HG03280 (cell line): ENCODE results near the gene TMEM61.
A peak's percentile ranks its signal among the peaks of the same experiment; 100 is the strongest.
"Not testable (repeated sequence)": the region's sequence is repeated elsewhere in the genome, so short reads cannot be mapped to it uniquely, and the experiment has no call there.

ENCODE experiments used
- ATAC-seq: cut with Tn5 transposase; IDR thresholded peaks from one replicate; pipeline ENCODE4 v1.9.1; 2021; ENCODE audit warnings: mild to moderate bottlenecking, moderate library complexity; ENCODE audit not compliant: unreplicated experiment

The TMEM61 gene

DNA sequence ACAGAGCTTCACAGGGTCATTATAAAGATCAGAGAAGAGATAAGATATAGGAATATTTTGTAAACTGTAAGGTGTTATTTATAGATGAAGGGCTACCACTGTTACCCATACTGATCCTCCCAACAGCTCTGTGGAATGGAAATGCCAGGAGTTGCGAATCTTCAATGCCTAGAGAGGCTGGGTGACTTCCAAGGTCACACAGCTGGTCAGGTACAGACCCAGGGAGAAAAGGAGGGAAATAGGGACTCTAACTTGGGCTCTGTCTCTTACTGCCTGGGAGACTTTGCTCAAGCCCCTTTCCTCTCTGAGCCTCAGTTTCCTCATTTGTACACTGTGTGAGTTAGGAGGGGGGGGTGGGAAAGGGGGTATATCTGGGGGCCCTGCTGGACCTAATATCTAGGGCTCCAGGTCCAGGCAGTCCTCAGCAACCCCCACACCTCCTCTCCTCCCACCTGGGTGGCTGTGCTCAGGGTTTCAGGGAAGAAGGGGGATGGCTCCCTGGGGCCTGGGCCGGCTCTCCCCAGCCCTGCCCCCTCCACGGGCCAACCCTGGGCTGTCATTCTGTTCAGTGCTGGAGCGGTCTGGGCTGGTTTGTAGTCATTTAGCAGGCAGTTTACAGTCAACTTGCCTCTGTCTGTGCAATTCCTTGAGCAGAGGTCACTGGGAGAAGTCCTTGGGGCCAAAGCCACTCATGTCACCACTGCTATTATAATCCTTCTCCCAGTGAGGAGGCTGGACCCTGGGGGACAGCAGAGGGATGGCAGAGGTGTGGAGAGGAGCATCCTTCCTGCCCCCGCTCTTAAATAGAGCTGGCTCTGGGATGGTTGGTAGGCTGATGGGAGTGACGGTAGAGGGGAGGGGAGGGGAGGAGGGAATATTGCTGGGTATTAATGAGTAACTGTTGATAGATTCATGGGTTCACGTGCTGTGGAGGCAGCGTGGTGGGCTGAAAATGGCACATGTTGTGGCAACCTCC lies 20.0 kb downstream of the TMEM61 start:
- ATAC-seq = no peak

DNA sequence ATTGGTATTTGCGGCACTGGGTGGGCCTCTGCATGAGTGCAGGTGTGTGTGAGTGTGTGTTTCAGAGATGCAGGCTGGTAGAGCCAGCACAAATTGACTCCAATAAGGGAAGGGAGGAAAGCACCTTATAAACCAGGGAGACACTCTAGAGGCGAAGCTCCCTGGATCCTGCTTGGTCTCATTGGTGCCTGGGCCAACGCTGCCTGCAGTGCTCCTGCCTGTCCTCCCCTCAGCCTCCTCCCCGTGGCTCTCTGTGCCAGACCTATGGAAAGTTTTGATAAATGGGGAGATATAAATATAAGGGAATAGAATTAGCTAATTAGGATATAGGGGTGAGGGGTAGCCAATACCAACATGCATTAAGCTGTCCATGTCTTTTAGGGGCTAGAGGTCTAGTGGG lies 20.9 kb downstream of the TMEM61 start:
- no peak for ATAC-seq

DNA sequence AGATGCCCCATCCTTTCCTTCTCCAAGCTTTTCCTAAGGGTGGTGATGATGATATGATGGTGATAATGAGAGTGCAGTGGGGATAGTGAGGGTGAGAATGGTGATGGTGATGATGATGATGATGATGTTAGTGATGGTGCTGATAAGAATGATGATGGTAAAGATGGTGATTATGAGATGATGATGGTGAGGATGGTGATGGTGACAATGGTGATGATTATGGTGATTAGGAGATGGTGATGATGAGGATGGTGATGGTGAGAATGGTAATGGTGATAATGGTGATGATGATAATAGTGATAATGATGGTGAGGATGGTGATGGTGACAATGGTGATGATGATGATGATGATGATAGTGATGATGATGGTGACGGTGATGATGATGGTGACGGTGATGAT lies 22.3 kb downstream of the TMEM61 start:
- no peak for ATAC-seq

DNA sequence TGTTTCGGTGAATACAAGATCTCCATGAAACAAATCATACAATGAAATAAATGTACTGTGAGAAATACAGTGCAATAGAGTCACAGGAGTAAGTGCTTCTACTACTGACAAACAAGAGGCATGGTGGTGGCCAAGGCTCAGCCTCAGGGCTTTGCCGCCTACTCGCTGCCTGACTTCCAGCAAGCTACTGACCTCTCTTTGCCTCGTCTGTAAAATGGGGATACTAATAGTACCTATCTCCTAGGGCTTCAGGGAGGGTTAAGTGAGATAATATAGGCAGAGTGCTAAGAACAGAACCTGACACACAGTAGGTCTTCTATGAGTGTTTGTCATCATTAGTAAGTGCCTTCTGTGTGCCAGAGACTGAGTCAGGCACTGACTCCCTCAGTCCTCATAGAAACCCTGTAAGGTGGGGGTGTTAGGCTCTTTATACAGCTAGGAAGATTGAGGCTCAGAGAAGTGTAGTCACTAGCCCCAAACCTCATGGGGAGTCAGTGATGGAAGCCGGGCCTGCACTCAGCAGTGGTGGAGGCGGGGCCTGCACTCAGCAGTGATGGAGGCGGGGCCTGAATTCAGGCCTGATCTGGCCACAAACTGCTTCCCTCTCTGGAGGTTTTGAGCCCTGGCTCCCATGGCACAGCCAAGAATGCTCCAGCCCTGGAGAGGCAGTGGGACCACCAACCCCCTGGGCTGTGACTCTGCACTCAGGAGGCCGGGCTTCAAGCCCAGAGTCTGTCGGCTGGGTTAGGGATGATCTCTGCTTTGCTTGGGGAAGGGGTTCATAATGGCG lies 25.1 kb downstream of the TMEM61 start:
- ATAC-seq = no peak

DNA sequence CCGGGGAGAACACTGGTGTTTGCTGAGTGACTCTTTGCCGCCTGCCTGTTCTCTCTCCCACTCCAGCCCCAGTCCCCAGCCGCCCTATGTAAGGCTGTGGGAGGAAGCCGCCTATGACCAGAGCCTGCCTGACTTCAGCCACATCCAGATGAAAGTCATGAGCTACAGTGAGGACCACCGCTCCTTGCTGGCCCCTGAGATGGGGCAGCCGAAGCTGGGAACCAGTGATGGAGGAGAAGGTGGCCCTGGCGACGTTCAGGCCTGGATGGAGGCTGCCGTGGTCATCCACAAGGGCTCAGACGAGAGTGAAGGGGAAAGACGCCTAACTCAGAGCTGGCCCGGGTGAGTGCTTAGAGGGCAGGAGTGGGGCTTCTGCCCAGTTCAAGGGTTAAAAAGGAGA lies 26.5 kb downstream of the TMEM61 start:
- ATAC-seq = no peak

DNA sequence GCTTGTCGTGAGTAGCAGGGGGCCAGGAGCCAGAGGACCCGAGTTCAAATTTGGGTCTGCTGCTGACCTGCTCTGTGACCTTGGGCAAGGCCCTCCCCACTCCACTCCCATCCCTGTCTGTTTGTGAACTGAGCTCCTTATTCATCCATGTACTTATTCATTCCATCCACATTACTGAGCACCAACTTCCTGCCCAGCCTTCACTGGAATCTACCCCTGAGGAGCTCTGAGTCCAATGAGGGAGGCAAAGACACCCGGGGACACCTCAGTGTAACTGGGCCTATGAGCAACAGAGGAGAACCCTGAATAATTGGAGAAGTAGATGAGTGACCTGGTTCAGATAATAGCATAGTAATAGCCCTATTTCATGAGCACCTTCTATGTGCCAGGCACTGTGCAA lies 27.2 kb downstream of the TMEM61 start:
- no peak for ATAC-seq

DNA sequence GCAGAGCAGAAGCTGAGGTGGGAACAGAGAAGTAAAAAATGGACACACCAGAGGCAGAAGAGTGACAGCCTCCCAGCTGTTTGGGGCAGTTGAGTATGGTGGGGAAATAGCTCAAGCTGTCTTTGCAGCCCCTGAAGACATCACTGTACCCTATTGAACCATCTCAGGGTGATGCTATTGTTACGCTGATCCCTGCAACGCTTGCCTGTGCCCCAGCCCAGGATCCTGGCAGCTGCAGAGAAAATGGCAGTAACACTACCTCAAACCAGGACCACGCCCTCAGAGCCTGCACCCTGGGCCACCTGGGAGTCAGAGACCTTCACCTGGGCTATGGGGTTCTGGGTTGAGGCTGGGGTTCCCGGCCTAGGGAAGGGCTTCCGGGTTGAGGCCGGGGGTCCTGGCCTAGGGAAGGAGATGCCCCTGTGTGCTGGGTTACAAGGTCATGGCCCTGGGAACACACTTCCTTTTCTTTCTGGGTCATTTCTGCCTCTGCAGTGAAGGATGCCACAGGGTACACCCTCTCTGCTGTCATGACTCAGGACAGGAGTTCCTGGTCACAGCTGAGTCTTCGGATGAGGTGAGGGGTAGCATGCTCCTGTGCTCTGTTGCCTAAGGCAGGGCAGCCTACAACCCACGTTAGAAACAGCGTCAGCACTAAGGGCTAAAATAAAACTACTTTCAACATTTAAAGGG lies 29.9 kb downstream of the TMEM61 start:
- no peak for ATAC-seq

DNA sequence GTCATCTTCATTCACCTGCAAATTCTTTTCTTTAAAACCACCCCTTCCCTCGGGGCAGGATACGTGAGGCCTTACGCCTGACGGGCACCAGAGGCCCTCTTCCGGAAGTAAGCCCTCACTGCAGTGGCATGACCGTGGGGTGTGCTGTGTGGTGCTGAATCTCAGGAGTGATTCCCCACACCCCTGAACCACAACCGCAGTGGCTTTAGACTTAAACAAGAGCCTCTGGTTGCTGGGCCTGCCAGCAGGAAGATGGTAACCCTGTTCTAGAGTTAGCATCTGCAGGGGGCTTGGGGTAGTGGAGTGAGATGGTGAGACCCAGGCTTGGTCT lies 30.4 kb downstream of the TMEM61 start:
- peak; percentile 50 for ATAC-seq

DNA sequence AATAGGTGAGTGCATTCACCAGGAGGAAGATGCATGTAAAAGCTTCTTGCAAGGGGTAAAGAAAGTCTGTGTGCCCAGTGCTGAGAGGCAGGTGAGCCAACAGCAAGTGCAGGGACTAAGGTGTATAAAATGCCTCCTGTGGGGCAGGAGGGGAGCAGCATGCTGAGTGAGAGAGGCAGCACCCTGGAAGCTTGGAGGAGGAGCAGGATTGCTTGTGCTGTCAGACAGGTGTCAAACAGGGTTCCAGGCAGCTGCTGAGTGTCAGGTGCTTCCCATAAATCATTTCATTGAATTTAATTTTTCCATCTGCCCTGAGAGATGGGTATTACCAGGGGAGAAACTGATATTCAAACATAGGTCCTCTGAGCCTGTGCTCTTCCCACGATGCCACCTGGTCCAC lies 32.2 kb downstream of the TMEM61 start:
- no peak for ATAC-seq

DNA sequence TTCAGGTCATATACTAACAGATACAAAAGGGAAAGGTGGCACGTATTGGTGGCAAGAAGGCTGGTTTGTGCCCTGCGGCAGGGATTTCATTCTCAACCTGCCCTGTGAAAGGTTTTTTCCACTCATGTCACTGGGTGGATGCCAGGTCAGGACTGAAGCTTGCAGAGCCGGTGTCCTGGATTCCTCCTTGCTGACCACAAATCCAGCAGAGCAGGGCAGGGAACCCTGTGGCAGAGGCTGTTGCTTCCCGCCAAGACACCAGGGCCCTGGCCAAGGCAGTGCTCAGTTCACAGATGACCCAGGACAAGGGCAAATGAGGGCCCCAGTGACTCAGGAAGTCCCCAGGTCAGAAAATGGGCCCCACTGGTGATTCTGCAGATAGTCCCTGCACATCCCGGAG lies 34.7 kb downstream of the TMEM61 start:
- no peak for ATAC-seq

DNA sequence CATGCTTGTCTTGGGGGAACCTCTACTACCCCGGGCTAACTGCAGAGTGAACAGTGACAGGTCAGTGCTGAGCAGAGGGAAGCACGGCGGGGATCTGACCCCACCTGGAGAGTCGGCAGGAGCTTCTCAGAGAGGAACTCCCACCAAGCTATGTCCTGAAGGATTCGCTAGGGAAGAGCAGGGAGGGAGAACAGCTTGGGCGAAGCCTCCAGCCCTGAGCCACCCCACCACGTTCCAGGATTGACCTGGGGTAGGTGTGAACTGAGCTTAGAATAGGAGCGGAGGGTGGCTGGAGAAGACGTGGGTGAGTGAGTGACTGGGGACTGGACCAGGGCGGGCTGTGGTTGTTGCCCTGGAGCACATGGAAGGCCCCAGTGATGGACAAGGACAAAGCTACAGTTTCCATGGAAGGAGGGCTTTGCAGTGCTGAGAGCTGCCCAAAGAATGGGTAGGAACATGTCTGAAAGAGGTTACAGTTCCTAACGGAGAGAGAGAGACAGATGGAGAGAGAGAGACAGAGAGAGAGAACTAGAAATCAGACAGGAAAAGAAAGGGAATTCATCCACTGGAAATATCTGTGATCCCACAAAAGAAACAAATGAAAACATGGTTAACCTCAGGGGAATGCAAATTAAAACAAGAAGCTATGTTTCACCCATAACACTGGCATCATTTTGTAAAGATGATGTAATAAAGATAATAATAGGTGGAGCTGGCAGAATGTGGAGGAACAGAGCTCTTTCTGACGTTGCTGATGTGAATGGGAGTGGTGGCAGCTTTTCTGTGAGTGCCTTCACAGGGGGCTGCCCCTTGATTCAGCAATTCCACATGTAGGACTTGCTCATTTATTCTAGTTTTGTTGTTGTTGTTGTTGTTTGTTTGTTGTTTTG lies 35.5 kb downstream of the TMEM61 start:
- no peak for ATAC-seq

DNA sequence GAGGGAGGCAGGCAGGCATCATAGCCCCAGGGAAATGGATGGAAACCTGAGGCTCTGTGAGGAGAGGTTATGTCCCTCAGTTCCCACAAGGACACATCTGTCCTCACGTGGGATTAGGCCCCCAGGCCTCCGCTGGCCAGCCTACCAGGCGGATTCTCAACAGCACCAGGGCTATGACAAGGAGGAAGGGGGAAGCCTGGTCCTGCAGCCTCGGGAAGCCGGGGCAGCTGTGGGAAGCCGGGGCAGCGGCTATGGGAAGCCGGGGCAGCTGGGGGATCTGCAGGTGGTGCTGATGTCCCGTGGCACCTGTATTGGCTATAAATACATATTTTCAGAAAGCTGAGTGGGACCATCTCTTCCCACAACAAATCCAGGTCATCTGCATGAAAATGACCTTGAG lies 38.0 kb downstream of the TMEM61 start:
- no peak for ATAC-seq

DNA sequence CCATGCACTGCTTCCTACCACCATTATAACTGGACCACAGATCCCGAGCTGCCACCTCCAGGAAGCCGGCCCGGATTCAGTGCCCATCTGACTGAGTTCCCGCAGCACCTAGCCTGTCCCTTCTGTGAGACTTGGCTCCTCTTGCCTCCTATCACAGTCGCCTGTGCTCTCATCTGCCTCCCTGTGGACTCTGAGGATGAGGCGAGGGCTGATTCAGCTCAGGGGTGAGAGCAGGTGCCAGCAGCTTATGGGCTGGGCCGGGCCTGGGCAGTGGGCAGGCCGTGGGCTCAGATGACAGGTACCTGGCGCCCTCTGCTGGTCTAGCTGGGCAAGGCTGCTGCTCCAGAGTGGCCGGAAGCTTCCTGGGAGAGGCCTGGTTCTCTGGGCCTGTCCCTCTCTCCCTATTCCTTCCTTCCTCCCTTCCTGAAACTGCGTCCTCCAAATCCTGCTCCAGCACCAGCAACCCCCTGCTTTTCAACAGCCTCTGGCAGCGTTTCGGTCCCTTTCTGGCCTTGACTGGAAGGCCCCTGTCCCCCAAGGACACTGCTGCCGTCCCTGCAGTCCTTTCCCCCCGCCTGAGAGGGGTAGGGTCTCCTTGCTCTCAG lies 41.6 kb downstream of the TMEM61 start:
- peak; percentile 83 for ATAC-seq

DNA sequence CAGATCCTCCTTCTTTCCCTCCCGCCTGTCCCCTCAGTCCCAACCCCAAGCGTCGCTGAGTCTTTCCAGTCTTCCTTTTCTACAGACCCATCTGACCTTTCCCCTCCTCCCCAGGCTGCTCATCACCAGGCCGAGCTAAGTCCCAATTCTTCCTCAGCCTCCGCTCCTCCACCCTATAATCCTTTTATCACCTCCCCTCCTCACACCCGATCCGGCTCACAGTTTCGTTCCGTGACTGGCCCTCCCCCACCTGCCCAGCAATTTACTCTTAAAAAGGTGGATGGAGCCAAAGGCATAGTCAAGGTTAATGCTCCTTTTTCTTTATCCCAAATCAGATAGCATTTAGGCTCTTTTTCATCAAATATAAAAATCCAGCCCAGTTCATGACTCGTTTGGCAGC lies 43.7 kb downstream of the TMEM61 start:
- ATAC-seq = not testable (repeated sequence)

DNA sequence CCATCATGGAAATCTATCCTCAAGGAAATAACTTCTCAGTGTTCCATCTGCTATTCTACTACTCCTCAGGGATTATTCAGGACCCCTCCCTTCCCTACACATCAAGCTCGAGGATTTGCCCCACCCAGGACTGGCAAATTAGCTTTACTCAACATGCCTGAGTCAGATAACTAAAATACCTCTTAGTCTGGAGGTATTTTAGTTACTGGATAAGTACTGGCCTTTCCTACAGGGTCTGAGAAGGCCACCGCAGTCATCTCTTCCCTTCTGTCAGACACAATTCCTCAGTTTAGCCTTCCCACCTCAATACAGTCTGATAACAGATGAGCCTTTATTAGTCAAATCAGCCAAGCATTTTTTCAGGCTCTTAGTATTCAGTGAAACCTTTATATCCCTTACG lies 46.3 kb downstream of the TMEM61 start:
- ATAC-seq = not testable (repeated sequence)

DNA sequence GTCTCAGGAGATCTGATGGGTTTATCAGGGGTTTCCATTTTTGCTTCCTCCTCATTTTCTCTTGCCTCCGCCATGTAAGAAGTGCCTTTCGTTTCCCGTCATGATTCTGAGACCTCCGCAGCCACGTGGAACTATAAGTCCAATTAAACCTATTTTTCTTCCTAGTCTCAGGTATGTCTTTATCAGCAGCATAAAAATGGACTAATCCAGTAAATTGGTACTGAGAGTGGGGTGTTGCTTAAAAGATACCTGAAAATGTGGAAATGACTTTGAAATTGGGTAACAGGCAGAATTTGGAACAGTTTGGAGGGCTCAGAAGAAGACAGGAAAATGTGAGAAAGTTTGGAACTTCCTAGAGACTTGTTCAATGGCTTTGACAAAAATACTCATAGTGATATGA lies 50.7 kb downstream of the TMEM61 start:
- ATAC-seq = not testable (repeated sequence)

DNA sequence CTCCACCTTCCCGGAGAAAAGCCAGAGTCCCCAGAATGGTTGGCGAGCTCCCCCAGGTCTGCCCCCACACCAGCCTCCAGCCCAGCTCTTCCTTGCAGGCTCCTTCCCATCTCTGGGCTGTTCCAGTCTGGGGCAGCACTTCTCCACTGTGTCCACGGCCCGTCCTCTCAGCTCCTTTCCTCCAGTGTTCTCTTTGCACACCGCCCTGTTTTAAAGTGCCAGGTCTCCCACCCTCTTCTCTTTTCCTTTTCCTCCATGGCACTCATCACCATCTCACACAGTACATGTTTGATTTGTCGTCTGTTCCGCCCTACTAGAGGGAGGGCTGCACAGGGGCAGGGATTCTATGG lies 52.8 kb downstream of the TMEM61 start:
- ATAC-seq = no peak

DNA sequence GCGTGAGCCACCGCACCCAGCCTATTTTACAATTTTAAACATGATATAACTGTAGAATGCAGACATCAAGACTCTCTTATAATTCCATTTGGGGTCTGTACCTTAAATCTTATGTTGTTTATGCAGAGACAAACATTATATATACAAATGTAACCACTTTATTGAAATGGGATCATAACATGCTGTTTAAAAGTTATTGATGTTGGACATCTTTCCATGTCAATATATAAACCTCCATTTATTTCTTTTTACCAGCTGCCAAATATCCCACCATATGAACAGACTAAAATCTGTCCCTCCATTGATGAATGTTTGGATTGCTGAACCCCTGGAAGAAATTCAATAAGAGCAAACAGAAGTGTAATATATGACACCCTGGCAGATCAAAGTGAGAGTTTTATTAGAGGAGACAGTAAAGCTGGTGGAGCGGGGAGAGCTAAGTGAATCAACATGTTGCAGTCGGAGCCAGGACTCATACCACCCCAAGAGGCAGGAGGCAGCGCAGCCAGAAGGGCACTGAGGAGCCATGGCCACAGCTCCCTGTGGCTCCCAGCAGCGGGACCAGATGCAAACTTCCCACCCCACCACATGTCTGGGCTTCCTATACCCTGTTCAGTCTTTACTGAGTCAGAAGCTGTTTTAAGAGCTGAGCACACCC lies 54.2 kb downstream of the TMEM61 start:
- no peak for ATAC-seq

DNA sequence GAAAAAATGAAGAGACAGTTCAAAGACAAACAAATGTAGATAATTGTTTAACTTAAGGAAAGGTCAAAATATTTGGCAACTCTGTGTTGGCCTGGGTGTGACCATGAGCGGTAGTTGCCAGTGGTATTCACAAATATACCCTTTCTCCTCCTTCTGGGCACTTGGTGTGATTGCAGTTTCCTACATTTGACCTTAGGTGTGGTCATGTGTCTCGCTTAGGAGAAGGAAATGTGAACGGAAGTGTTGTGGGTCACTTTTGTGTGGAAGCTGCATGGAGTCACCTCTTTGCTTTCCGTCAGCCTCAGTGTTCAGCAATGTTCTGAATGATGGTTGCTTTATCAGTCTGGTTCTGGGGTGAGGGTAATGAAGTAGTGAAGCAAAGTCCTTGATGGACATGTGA lies 55.5 kb downstream of the TMEM61 start:
- ATAC-seq = no peak
